Mucosa of stomach (tissue), 1 donor: Measurements from ENCODE around the gene SERTM2.

Experiments
- H3K27me3 ChIP-seq: one replicate; pipeline ENCODE4 v1.7.0; 2013; ENCODE audit warnings: mild to moderate bottlenecking, low read length; ENCODE audit not compliant: control insufficient read depth, insufficient read depth
- H3K36me3 ChIP-seq: one replicate; pipeline ENCODE4 v1.7.0; 2013; ENCODE audit warnings: low read length; ENCODE audit not compliant: control insufficient read depth, insufficient read depth
- H3K4me1 ChIP-seq: one replicate; pipeline ENCODE4 v1.7.0; 2013; ENCODE audit warnings: mild to moderate bottlenecking, low read length; ENCODE audit not compliant: control insufficient read depth, insufficient read depth
- H3K4me3 ChIP-seq: one replicate; pipeline ENCODE4 v1.7.0; 2013; ENCODE audit warnings: low read length
- H3K9ac ChIP-seq: one replicate; pipeline ENCODE4 v1.7.0; 2013; ENCODE audit warnings: mild to moderate bottlenecking, low read length, moderate library complexity
- H3K9me3 ChIP-seq: one replicate; pipeline ENCODE4 v1.7.0; 2013; ENCODE audit warnings: mild to moderate bottlenecking, low read length, moderate library complexity; ENCODE audit not compliant: control insufficient read depth
- donor health status: Pancreatic carcinoma.

Gene SERTM2

DNA sequence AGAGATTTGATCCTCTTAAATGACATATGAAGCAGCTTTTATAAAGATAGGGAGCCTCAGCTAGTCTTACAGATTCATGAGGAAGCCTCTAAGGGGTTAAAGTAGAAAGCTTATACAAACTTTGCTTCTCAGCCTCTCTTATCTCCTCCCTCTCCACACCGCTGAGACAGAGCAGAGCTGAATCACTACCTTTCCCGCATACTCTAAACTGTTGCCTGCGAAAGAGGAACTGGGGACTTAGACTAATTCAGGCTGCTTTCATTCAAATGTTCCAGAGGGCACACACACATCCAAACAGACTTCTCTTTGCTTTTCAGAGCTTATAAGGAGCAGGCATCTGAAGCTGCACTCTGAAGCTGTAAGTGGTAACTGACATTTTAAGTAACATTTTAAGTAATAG lies at the start of gene SERTM2:
Gene SERTM2 (plus strand): TSS at position 169 of the 400 bp plus-strand sequence. CDS start 7,213 bp downstream, outside the sequence.
- Histone ChIP-seq H3K9me3 (no peaks in the 10 kb centered on the region), H3K27me3 (no peaks in the 10 kb centered on the region), H3K4me1 (no peaks in the 10 kb centered on the region), H3K9ac (no peak within 1 kb of the TSS), H3K4me3 (no peak within 1 kb of the TSS), H3K36me3 (no peaks in the 10 kb centered on the region)

DNA sequence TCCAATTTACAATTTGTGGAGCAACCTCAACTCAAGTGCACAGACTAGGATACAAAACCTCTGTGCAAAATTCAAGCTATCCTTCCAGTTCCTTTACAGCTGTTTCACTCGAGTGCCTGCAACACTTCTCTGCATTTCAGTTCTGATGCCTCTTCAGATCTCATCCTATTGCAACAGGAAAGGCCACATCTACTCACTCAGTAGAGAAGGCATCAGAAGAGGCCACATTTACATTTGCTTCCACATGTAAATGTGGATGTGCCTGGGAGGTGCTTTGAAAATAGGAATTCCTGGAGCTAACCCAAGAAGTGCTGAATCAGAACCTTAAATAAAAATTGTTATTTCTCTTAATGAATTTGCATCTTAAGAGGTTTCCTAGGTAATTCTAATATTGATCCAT lies 45.8 kb upstream of the SERTM2 start:
- no peaks in the 10 kb centered on the region for H3K36me3 ChIP-seq
- no peak overlapping the region for H3K4me3 ChIP-seq
- no peaks in the 10 kb centered on the region for H3K4me1 ChIP-seq
- H3K9me3 ChIP-seq: no peaks in the 10 kb centered on the region
- no peaks in the 10 kb centered on the region for H3K27me3 ChIP-seq
- H3K9ac ChIP-seq: no peak overlapping the region

- no peaks in the 10 kb centered on the region for H3K9me3 ChIP-seq
- H3K36me3 ChIP-seq: no peaks in the 10 kb centered on the region
- no peak overlapping the region for H3K4me3 ChIP-seq
- no peaks in the 10 kb centered on the region for H3K4me1 ChIP-seq
- H3K27me3 ChIP-seq: no peaks in the 10 kb centered on the region
- H3K9ac ChIP-seq: no peak overlapping the region
These were observed 43.5 kb upstream of the SERTM2 start for GRCh38 chrX:111467896-111468295.

GRCh38 chrX:111470681-111471403 lies 40.6 kb upstream of the SERTM2 start:
- Histone ChIP-seq H3K9me3 (no peaks in the 10 kb centered on the region), H3K4me3 (no peak overlapping the region), H3K9ac (no peak overlapping the region), H3K4me1 (no peaks in the 10 kb centered on the region), H3K27me3 (no peaks in the 10 kb centered on the region), H3K36me3 (no peaks in the 10 kb centered on the region)

DNA sequence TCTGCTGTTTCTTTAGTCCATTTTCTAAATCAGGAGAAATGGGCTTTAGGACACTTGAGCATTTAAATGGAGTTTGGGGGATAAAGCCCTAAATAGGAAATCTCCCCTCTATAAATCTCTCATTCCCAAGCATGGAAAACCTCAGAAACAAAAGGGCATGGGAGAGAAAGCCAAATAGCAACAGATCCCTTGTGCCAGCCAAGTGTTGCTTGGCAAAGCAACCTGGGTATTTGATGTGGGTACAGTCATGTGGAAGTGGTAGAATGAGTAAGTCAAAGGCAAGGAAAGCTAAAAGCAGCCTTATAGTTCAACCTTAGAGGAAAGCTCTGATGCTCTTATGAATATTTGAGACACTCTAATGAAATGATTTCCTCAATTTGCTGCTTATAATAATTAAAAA lies 29.5 kb upstream of the SERTM2 start:
- Histone ChIP-seq H3K9ac (no peak overlapping the region), H3K9me3 (no peaks in the 10 kb centered on the region), H3K36me3 (no peaks in the 10 kb centered on the region), H3K27me3 (no peaks in the 10 kb centered on the region), H3K4me1 (no peaks in the 10 kb centered on the region), H3K4me3 (no peak overlapping the region)

GRCh38 chrX:111483135-111483534 lies 28.3 kb upstream of the SERTM2 start:
- H3K9ac ChIP-seq: no peak overlapping the region
- no peaks in the 10 kb centered on the region for H3K9me3 ChIP-seq

DNA sequence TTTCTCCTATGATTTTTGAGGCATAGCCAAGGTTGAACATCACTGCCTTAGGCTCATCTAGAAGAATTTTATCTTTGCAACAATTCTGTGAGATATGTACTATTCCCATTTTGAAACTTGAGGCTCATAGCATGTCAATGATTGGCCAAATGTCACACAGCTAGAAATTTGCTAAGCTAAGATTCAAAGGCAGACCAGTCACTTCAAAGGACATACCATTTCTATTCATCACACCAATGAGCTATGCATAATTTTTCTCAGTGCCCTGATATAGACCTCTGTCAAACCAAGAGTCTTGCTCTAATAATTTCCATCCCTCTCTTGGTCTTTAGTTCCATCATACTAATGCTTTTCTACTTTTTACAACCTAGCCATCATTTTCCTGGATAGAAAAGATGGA lies 27.6 kb upstream of the SERTM2 start:
- Histone ChIP-seq H3K36me3 (no peaks in the 10 kb centered on the region), H3K4me1 (no peaks in the 10 kb centered on the region), H3K9me3 (no peaks in the 10 kb centered on the region), H3K4me3 (no peak overlapping the region), H3K27me3 (no peaks in the 10 kb centered on the region), H3K9ac (no peak overlapping the region)

More at GRCh38 chrX:111483135-111483534, 28.3 kb upstream of the SERTM2 start:
- Histone ChIP-seq H3K27me3 (no peaks in the 10 kb centered on the region), H3K4me1 (no peaks in the 10 kb centered on the region), H3K36me3 (no peaks in the 10 kb centered on the region), H3K4me3 (no peak overlapping the region)

DNA sequence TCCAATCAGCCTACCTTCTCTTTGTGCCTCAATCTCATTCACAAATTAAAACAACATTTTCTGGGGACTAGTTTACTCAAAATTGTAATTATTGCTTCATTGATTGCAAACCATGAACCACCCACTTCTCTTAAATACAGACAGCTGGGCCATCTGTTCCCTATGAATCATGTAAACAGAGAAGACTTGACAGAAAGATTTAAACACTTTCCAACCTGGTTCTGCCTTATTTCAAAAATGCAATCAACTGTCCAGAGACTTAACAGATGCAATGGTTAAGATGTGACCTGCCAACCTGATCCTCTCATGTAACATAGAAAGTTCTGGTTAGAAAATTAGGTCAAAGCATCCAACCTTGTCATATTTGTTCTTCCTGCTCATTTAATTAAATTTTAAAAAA lies 20.8 kb upstream of the SERTM2 start:
- Histone ChIP-seq H3K36me3 (no peaks in the 10 kb centered on the region), H3K9me3 (no peaks in the 10 kb centered on the region), H3K9ac (no peak overlapping the region), H3K4me1 (no peaks in the 10 kb centered on the region), H3K27me3 (no peaks in the 10 kb centered on the region), H3K4me3 (no peak overlapping the region)

DNA sequence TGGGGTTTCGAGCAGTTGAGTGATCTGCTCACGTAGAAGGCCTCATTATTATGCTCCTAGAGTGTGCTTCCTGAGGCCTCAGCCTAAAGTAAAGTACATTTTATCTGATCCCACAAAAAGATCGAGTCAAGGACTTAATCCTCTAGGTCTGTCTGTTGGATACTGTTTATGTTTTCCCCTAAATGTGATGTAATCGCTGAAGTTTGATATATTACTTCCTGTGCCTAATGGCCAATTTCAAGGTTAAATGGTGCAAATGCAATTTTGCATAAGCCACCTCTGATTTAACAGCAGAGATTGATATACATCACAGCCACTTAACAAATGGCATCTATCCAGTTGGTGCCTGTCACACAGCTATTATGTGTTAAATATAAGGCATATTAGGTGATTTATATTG lies 19.4 kb upstream of the SERTM2 start:
- Histone ChIP-seq H3K9me3 (no peaks in the 10 kb centered on the region), H3K4me3 (no peak overlapping the region), H3K27me3 (no peaks in the 10 kb centered on the region), H3K4me1 (no peaks in the 10 kb centered on the region), H3K9ac (no peak overlapping the region), H3K36me3 (no peaks in the 10 kb centered on the region)

GRCh38 chrX:111498538-111499103 lies 12.8 kb upstream of the SERTM2 start:
- no peak overlapping the region for H3K4me3 ChIP-seq
- H3K9me3 ChIP-seq: no peaks in the 10 kb centered on the region
- H3K9ac ChIP-seq: no peak overlapping the region
- H3K36me3 ChIP-seq: no peaks in the 10 kb centered on the region
- H3K4me1 ChIP-seq: no peaks in the 10 kb centered on the region
- no peaks in the 10 kb centered on the region for H3K27me3 ChIP-seq

DNA sequence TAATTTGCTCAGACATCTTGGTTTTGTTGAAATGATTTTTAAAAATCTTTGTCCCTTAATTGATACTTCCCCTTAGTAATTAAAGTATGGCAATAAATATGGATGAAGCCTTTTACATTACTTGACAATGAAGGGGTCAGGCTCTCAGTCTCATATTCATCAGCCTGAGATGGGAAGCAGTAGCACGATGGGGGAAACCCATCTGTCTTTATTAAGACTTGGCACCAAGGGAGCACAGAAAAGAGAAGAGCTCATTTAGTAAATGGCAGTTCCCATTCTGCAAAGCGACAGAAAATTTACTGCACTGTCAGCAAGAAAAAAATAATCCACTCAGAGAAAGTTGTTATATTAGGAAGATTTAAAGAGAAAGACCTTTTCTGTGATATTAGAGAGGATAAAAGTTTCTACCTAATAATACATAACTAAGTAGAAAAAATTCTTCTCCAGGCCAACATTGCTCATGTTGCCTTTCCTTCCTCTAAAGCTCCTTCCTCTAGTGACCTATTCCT lies 7.9 kb upstream of the SERTM2 start:
- H3K4me1 ChIP-seq: no peaks in the 10 kb centered on the region
- no peak overlapping the region for H3K9ac ChIP-seq
- H3K4me3 ChIP-seq: no peak overlapping the region
- no peaks in the 10 kb centered on the region for H3K36me3 ChIP-seq
- no peaks in the 10 kb centered on the region for H3K9me3 ChIP-seq
- H3K27me3 ChIP-seq: no peaks in the 10 kb centered on the region

DNA sequence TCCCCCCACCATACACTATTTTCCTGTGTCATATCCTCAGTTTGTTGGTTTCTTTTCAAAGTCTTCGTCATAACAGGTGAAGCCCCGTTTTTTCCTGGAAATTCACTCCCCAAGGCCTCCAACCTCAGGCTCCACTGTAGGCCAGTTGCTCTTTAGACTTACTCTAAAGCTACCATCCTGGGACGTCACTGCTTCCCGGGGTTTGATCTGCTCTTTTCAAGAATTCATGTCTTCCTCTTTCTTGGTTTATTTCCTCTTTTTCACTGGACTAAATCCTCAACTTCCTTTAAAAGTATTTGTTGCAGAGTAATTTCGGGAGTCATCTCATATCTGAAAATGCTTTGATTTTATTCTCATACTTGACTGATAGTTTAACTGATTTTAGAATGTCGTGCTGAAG lies 6.5 kb upstream of the SERTM2 start:
- H3K9ac ChIP-seq: no peak overlapping the region
- H3K9me3 ChIP-seq: no peaks in the 10 kb centered on the region
- no peaks in the 10 kb centered on the region for H3K27me3 ChIP-seq
- H3K36me3 ChIP-seq: no peaks in the 10 kb centered on the region
- no peaks in the 10 kb centered on the region for H3K4me1 ChIP-seq
- H3K4me3 ChIP-seq: no peak overlapping the region
